ENCODE measurements around the gene RASSF9.

- TF ChIP-seq POLR2AphosphoS5 (IDR thresholded peaks at IDR 0.05; ENCODE audit: low read depth) (no peak), CTCF (conservative IDR thresholded peaks at IDR 0.05; ENCODE audit: low read depth in 2 of 2) (no peak), EZH2phosphoT487 (IDR thresholded peaks at IDR 0.05; ENCODE audit: unreplicated experiment) (no peak), EZH2 (IDR thresholded peaks at IDR 0.05; ENCODE audit: low read depth, unreplicated experiment) (no peak), REST (IDR thresholded peaks at IDR 0.05; ENCODE audit: unreplicated experiment) (no peak), ZNF114 (CRISPR knock-in tag; IDR thresholded peaks at IDR 0.05) (no peak)
Observed at GRCh38 chr12:85883763-85884162, 47.6 kb upstream of the RASSF9 start.

All from GM23338 (cell line).